Measurements from ENCODE around the gene KIF26B.
"Not testable (repeated sequence)": the region's sequence is repeated elsewhere in the genome, so short reads cannot be mapped to it uniquely, and the experiment has no call there.

KIF26B gene

GRCh38 chr1:245323765-245324164 is 169.0 kb downstream of the KIF26B start:
- not testable (repeated sequence) for DNase-seq (ENCODE audit: low spot score)

- DNase-seq (ENCODE audit: low spot score): no peak
Observed at GRCh38 chr1:245325922-245326795, 171.4 kb downstream of the KIF26B start.

- DNase-seq (ENCODE audit: low spot score): no peak
Observed at GRCh38 chr1:245327360-245327759, 172.6 kb downstream of the KIF26B start.

GRCh38 chr1:245327842-245328241 is 173.1 kb downstream of the KIF26B start:
- DNase-seq (ENCODE audit: low spot score): no peak

- DNase-seq (ENCODE audit: low spot score): no peak
Observed at GRCh38 chr1:245330951-245331350, 176.2 kb downstream of the KIF26B start.

- DNase-seq (ENCODE audit: low spot score): no peak
Observed at GRCh38 chr1:245332085-245332484, 177.3 kb downstream of the KIF26B start.

DNA sequence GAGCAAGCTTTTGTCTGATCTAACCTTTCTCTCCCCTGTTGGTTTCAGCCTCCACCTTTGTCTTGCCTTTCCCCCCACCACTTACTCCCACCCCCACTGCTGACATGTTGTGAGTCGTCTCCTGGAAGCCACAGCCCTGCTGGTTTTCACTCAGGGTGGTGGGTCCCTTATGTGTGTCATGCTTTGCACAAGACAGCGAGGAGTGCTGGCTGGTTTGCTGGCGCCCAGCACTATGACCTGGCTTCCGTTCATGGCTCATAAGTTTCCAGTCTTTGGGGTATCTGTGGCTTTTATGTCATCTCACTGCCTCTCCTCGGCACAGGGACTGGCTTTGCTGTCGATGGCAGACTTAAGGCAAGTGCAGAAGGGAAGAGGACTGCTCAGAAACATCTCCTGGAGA is 177.7 kb downstream of the KIF26B start:
- DNase-seq (ENCODE audit: low spot score): no peak

DNA sequence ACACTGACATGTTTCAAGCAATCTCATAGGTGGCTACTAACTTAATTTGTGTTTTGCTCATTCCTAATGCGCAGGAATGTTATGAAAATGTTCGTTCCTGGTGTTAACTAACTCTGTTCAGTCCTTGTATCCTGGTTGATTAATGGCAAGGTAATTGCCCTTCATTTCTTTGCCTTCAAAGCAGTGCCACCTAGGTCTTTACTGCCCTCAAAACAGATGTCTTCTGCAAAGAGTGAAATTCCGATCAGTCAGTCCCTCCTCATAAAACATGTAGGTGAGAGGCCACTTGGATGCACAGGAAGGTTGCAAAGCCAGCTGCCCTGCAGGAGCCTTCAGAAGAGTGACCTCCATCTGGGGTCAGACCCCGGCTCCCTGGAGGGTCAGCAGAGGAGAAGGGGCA is 179.4 kb downstream of the KIF26B start:
- DNase-seq (ENCODE audit: low spot score): no peak

DNA sequence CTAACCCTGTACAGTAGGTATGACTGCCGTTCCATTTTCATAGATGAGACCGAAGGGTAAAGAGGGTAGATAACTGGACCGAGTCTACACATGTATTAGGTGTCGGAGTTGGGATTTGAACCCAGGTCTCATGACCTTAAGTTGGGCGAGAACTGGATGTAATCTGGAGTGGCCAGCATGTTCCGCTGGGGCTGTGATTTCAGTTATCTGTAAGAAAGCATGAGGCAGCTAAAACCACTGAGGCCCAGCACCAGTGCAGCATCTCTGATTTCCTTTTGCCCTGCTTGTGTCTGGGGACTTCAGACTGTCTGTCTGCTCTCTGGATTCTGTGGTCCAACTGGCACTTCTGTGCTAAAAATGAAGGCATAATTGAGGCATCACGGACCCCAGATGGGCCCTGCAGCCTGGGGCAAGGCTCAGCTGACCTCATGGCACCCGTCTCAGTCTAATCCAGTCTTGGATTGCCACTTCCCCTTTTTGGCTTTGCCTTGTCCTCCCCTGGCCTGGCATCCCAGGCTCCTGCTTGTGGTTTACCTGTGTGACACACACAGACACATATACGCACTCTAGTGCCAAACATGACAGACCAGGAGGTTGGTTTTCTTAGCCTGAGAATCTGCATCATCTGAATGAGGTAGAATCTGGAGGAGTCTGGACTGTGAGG is 180.2 kb downstream of the KIF26B start:
- DNase-seq (ENCODE audit: low spot score): no peak

GRCh38 chr1:245335684-245336083 is 180.9 kb downstream of the KIF26B start:
- not testable (repeated sequence) for DNase-seq (ENCODE audit: low spot score)

- no peak for DNase-seq (ENCODE audit: low spot score)
Observed at GRCh38 chr1:245336149-245336983, 181.6 kb downstream of the KIF26B start.

GRCh38 chr1:245336984-245337355 is 182.2 kb downstream of the KIF26B start:
- not testable (repeated sequence) for DNase-seq (ENCODE audit: low spot score)

- no peak for DNase-seq (ENCODE audit: low spot score)
Observed at GRCh38 chr1:245337829-245338484, 183.2 kb downstream of the KIF26B start.

- no peak for DNase-seq (ENCODE audit: low spot score)
Observed at GRCh38 chr1:245338485-245338877, 183.7 kb downstream of the KIF26B start.

DNA sequence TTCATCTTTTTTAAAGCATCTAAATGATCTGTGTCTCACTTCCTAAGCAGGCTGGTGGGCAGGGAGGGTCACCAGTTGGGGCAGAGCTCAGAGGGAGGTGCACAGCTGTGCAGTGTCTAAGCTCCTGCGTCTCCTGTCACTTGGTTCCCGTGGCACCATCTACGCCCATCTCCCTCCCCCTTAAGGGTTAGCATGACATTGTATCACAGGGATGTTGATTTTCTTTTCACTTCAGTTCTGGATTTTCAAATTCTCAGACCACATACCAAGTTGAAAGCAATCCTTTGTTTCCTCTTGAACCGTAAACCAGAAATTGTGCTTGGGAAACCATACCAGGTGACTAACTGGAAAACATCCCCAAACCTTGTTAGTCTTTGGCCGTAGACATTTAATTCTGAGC is 187.0 kb downstream of the KIF26B start:
- DNase-seq (ENCODE audit: low spot score): no peak

- DNase-seq (ENCODE audit: low spot score): no peak
Observed at GRCh38 chr1:245345191-245345884, 190.6 kb downstream of the KIF26B start.

GRCh38 chr1:245348626-245349025 is 193.8 kb downstream of the KIF26B start:
- no peak for DNase-seq (ENCODE audit: low spot score)

DNA sequence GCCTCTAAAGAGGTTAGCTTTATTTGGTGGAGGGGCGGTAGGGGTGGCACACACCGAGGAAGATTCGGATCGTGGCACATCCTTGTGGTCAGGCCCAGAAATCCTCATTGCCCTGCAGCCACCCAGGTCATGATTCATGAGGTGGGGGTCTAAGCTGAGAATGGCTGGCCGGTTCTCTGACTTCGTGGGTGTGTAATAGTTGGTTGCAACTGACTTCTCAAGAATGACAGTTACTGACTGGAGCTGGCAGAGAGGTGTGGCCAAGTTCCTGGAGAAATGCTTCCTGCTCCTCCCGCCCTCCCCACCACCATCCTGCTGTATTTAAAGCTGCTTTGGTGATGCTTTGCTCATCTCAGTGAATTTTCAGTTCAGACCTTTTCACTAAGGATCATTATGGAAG is 198.6 kb downstream of the KIF26B start:
- no peak for DNase-seq (ENCODE audit: low spot score)

DNA sequence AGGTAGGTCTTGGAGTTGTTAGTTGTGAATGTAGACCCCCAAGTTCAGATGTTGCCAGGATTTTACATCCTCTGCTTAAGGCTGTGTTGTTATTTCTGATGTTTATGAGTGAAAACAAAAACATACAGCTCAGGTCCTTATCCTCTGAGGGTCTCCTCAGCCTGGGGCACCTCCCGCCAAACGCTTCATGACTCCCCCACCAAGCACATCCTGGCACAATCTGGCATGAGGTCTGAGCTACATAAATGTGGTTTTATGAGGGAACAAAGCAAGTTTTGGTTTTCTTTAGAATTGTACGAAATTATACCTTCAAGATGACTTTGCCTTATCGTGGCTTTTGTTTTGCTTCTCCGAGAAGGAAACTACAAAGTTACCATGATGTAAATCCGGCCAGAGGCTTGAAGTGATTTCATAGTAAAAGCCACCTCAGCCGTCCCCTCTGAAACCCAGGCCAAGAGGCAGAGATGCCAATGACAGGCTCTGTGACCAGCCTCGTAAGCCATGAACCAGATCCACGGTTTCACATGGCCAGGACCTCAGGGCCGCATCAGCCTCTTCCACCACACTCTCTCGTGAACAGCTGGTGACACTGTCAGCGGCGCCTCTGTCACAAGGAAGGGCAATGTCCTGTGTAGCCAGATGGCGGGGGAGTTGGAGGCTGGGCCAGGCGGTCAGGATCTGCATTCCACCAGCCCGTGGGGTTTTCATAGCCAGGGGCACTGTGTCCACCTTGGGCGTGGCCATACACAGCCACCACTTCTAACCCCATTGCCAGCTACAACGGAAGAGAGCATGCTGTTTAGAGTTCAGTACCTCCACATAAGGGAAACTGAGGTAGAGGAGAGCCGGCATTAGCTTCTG is 199.4 kb downstream of the KIF26B start:
- DNase-seq (ENCODE audit: low spot score): no peak

DNA sequence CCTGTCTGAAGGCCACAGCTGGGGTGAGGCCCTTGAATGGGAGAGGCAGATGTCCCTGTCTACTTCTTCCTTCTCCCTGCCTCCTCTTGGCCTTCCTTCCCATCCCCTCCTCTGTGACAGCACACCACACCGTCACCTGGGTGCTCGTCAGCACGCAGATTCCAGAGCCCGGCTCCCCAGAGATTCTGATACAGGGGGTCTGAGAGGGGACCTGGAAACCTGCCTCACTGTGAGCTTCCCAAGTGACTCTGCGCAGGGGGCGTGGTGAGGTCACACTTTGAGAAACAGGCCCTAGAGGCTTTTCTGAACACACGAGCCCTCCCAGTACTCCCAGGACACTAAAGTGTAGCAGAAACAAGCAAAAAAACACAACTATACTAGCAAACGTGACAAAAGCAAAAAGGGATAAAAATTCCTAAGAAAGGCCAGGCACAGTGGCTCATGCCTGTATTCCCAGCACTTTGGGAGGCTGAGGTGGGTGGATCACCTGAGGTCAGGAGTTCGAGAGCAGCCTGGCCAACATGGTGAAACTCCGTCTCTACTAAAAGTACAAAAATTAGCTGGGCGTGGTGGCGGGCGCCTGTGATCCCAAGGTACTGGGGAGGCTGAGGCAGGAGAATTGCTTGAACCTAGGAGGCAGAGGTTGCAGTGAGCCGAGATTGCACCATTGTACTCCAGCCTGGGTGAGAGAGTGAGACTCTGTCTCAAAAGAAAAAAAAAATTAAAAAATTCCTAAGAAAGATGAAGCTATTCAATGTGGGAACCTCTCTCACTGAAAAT is 201.3 kb downstream of the KIF26B start:
- DNase-seq (ENCODE audit: low spot score): not testable (repeated sequence)

Data from AG08396 (cell line).